AG09319 (cell line): ENCODE data around the gene COX6A2.

Experiments used
- DNase-seq: peaks from one replicate; pipeline ENCODE4 v3.0.0-alpha.2; 2010; ENCODE audit warnings: low read depth; ENCODE audit errors: extremely low read depth
- CTCF ChIP-seq: IDR thresholded peaks from 2 replicates; pipeline ENCODE4 v1.5.1; 2011; ENCODE audit warnings: low read depth, mild to moderate bottlenecking, inconsistent platforms, low read length, moderate library complexity

Gene COX6A2

GRCh38 chr16:31402687-31403086 is 25.5 kb downstream of the COX6A2 start:
- TF ChIP-seq CTCF: no peak

GRCh38 chr16:31401436-31401835 is 26.7 kb downstream of the COX6A2 start:
- no peak for TF ChIP-seq CTCF
- DNase-seq: no peak

More at GRCh38 chr16:31402687-31403086, 25.5 kb downstream of the COX6A2 start:
- no peak for DNase-seq

GRCh38 chr16:31400191-31400590 is 28.0 kb downstream of the COX6A2 start:
- no peak for DNase-seq
- TF ChIP-seq CTCF: no peak

- TF ChIP-seq CTCF: no peak
- no peak for DNase-seq
These were observed 30.5 kb downstream of the COX6A2 start for GRCh38 chr16:31397701-31398100.

GRCh38 chr16:31397096-31397660 is 31.0 kb downstream of the COX6A2 start:
- TF ChIP-seq CTCF: no peak
- no peak for DNase-seq

- TF ChIP-seq CTCF: no peak
- no peak for DNase-seq
These were observed 32.5 kb downstream of the COX6A2 start for GRCh38 chr16:31395647-31396046.

GRCh38 chr16:31393056-31393455 is 35.1 kb downstream of the COX6A2 start, which contains the start of gene ITGAD:
Gene ITGAD (plus strand): TSS chr16:31393335. CDS start chr16:31393361, 26 bp downstream.
- no peak for TF ChIP-seq CTCF

More at GRCh38 chr16:31393056-31393455, 35.1 kb downstream of the COX6A2 start, which contains the start of gene ITGAD:
- DNase-seq: no peak
